NT2/D1 (cell line): Measurements from ENCODE around the gene FFAR1.

Experiments
- YY1 ChIP-seq: IDR thresholded peaks from 2 replicates; pipeline ENCODE4 v1.6.1; 2011; ENCODE audit not compliant: insufficient read length, insufficient read depth
- ZNF274 ChIP-seq: IDR thresholded peaks from 2 replicates; pipeline ENCODE4 v1.6.1; 2011; ENCODE audit warnings: mild to moderate bottlenecking, low read depth, low read length

DNA sequence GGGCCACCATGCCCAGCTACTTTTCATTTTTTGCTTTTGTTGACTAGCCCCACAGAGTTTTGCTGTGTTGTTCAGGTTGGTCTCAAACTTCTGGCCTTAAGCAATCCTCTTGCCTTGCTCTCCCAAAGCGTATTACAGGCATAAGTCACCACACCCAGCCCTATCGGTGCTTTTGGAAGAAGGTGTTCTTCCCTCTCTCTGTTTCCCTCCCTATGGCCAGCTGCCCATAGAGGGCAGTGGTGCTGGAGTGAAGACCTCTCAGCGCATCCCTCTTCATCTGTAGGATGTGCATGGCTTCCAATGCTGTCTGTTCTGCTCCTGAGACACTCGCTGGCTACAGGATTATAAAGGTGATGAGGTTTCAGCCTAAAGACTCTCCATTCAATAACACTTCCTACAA, 20.1 kb upstream of the FFAR1 start:
- TF ChIP-seq ZNF274 (no peak), YY1 (no peak)
